ENCODE measurements around the gene C14orf119.
"Not testable (repeated sequence)": the region's sequence is repeated elsewhere in the genome, so short reads cannot be mapped to it uniquely, and the experiment has no call there.

Gene C14orf119

DNA sequence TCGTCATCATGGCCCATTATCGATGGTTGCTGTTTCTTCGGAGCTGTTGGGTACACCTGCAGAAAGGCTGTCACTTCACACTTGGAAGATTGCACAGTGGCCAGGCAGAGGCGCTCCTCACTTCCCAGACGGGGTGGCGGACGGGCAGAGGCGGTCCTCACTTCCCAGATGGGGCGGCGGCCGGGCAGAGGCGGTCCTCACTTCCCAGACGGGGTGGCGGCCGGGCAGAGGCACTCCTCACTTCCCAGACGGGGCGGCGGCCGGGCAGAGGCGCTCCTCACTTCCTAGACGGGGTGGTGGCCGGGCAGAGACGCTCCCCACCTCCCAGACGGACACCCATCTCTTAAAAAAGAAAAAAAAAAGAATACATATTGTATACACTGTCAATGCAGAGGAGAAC lies 12.9 kb downstream of the C14orf119 start:
- not testable (repeated sequence) for H3K27me3 Mint-ChIP-seq, H3K9me3 Mint-ChIP-seq, DNase-seq, H3K4me3 Mint-ChIP-seq, H3K27ac Mint-ChIP-seq, H3K4me1 Mint-ChIP-seq, ATAC-seq

DNA sequence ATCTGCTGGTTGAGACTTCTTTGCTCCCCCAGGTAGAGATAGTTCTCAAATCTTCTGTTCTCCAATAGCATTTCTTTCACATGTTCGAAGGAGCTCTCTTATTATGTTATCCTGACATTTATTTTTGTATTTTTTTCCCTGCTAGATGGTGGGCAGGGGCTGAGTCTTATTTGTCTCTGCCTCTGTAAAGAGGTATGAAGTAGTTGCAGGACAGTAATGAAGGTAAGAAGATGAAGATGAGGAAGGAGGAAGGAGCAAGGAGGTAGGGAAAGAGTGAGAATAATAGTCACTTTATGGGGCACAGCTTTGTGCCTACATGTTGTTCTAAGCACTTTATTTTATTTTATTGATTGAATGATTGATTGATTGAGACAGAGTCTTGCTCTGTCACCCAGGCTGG lies 14.5 kb downstream of the C14orf119 start:
- H3K9me3 Mint-ChIP-seq = no peaks in the 10 kb centered on the region
- no peak overlapping the region for H3K27ac Mint-ChIP-seq
- ATAC-seq (no peak), DNase-seq (no peak)
- H3K4me1 Mint-ChIP-seq = peaks cover 5% of the 10 kb centered on the region
- H3K27me3 Mint-ChIP-seq = no peaks in the 10 kb centered on the region
- no peak overlapping the region for H3K4me3 Mint-ChIP-seq

- no peak overlapping the region for H3K4me3 Mint-ChIP-seq
- no peak for ATAC-seq
- no peaks in the 10 kb centered on the region for H3K27me3 Mint-ChIP-seq
- DNase-seq = no peak
- no peaks in the 10 kb centered on the region for H3K9me3 Mint-ChIP-seq
- H3K4me1 Mint-ChIP-seq = peaks cover 11% of the 10 kb centered on the region
- H3K27ac Mint-ChIP-seq = no peak overlapping the region
Observed at GRCh38 chr14:23110579-23111365, 15.5 kb downstream of the C14orf119 start.

DNA sequence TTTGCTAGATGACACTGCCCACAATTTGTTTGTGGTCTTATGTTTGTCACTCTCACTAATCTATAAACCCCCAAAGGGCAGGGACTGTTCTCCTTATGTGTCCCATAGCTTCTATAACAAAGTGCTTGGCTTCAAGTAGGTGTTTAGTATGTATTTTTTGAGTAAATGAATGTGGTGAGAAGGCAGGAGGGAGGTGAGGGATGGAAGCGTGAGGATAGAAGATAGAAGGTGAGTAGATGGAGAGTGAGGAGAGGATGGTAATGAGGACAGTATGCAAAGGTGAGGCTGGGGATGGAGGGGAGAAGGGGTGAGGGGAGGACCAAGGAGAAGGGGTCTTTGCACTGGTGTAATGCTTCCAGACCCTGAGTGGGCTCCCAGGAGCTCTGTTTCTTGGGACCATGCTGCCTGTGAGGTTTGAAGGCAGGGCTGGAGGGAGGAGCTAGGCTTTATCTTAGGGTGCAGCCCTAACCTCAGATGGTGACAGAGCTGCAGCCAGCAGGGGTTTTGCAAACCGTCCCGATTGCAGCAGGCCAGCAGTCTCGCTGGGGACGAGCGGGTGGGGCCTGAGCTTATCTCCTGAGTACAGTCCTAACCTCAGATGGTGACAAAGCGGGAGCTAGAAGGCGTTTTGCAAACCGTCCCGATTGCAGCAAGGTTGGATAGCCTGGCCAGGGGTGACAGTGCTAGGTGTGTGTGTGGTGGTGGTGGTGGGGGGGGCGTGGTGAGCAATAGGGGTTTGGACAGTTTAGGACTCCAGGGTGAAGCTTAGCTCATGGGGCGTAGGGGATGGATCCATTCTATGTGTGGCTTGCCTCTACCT lies 17.3 kb downstream of the C14orf119 start:
- H3K4me1 Mint-ChIP-seq = peaks cover 14% of the 10 kb centered on the region
- no peaks in the 10 kb centered on the region for H3K9me3 Mint-ChIP-seq
- H3K27ac Mint-ChIP-seq = no peak overlapping the region
- ATAC-seq (no peak), DNase-seq (no peak)
- H3K27me3 Mint-ChIP-seq = no peaks in the 10 kb centered on the region
- no peak overlapping the region for H3K4me3 Mint-ChIP-seq

- H3K9me3 Mint-ChIP-seq = no peaks in the 10 kb centered on the region
- DNase-seq (no peak), ATAC-seq (no peak)
- H3K4me3 Mint-ChIP-seq = no peak overlapping the region
- no peak overlapping the region for H3K27ac Mint-ChIP-seq
- peaks cover 24% of the 10 kb centered on the region for H3K4me1 Mint-ChIP-seq
- no peaks in the 10 kb centered on the region for H3K27me3 Mint-ChIP-seq
Observed at GRCh38 chr14:23113431-23114119, 18.3 kb downstream of the C14orf119 start.

- ATAC-seq = no peak
- H3K9me3 Mint-ChIP-seq = no peaks in the 10 kb centered on the region
- no peak overlapping the region for H3K4me3 Mint-ChIP-seq
- no peak for DNase-seq
- peaks cover 29% of the 10 kb centered on the region for H3K4me1 Mint-ChIP-seq
- no peaks in the 10 kb centered on the region for H3K27me3 Mint-ChIP-seq
- H3K27ac Mint-ChIP-seq = peak overlapping the region in 1 of 2 donors; percentile 70
Observed at GRCh38 chr14:23114120-23114458, 18.8 kb downstream of the C14orf119 start.

- peak overlapping the region in 1 of 2 donors; percentile 77 for H3K27ac Mint-ChIP-seq
- no peak for ATAC-seq
- H3K9me3 Mint-ChIP-seq = no peaks in the 10 kb centered on the region
- H3K4me1 Mint-ChIP-seq = peaks cover 35% of the 10 kb centered on the region
- H3K27me3 Mint-ChIP-seq = no peaks in the 10 kb centered on the region
- no peak overlapping the region for H3K4me3 Mint-ChIP-seq
- no peak for DNase-seq
Observed at GRCh38 chr14:23114669-23115038, 19.3 kb downstream of the C14orf119 start.

DNA sequence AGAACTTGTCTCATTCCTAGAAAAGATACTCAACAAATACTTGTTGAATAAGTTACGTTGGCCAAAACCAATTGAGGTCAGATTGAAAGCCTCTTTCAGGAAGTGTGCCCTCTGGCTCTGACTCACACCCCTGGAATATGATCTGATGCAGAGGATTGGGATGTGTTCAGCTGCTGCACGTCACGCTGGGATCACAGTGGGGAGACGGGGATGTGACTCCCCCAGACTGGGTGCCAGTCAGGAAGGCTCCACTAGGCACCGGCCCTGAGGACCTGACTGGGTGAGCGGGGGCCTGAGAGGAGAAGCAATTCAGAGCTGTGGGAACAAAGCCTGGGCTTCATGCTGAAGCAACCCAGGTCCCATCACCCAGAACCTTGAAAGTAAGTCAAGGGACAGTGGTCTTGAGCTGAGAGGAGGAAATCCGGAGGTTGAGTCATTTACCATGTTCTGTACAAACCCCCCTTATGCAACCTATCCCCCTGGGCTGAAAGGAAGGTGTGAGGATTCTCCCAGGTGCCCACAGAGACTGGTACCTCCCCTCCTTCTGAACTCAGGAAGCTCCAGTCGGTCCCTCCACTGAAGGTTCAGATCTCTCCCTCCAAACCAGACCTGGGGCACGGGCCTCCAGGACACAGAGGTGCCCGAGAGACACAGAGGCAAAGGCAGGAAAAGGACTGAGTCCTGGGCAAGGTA lies 19.9 kb downstream of the C14orf119 start:
- ATAC-seq = no peak

GRCh38 chr14:23115918-23116317 lies 20.6 kb downstream of the C14orf119 start:
- no peak overlapping the region for H3K27ac Mint-ChIP-seq
- DNase-seq (no peak), ATAC-seq (no peak)
- H3K9me3 Mint-ChIP-seq = no peaks in the 10 kb centered on the region
- no peaks in the 10 kb centered on the region for H3K27me3 Mint-ChIP-seq
- H3K4me3 Mint-ChIP-seq = no peak overlapping the region
- peaks cover 47% of the 10 kb centered on the region for H3K4me1 Mint-ChIP-seq

More for the DNA sequence above, 19.9 kb downstream of the C14orf119 start:
- peak overlapping the region in 1 of 2 donors; percentile 77 for H3K27ac Mint-ChIP-seq
- H3K4me3 Mint-ChIP-seq = no peak overlapping the region
- peaks cover 40% of the 10 kb centered on the region for H3K4me1 Mint-ChIP-seq
- no peak for DNase-seq
- H3K9me3 Mint-ChIP-seq = no peaks in the 10 kb centered on the region
- H3K27me3 Mint-ChIP-seq = no peaks in the 10 kb centered on the region

GRCh38 chr14:23117371-23118020 lies 22.2 kb downstream of the C14orf119 start:
- Mint-ChIP-seq H3K4me3 (no peak overlapping the region), H3K4me1 (peaks cover 56% of the 10 kb centered on the region)
- no peak for DNase-seq

DNA sequence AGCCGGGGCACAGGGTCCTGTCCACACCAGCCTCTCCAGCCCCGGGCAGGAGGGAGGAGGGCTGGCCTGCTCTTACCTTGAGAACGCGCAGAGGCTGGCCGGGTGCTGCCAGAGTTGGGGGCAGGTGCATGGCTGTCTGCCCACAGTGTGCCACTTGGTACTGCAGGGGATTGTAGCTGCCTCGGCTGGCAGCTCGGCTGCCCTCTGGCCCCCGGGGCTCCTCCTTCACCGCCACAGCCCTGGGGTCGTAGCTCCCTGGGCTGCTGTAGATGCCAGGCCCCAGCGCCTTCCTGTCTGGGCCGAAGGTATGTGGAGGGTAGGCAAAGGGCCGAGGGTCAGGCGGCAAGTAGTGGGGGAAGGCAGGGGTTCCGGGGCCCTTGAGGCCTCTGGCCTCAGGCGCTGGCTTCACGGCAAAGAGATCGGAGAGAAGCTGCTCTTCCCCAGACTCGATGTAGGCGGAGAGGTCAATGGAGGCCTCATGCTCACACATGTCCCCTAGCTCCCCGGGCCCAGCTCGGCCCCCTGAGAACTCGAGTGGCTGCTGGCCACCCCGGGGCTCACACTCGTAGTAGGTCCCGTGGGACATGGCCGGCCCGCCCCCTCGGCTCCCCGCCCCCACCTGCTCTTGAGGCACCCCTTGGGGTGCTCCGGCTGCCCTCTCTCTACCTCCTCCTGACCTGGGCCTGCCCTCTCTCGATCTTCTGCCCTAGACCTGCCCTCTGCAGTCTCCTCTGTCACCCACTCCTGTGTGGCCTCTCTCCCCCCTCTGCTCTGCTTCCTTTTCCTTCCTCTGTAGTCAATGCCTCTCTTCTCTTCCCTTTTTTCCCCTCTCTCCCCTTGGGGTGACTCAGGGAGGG lies 23.4 kb downstream of the C14orf119 start, which contains the start of gene CEBPE:
Gene CEBPE, minus strand, starts transcription at position 750 of the 857 bp plus-strand sequence. Its CDS starts 164 bp downstream, at position 586.
- no peak for DNase-seq
- H3K27ac Mint-ChIP-seq = peak within 1 kb of the TSS; percentile 71 to 91
- H3K9me3 Mint-ChIP-seq = no peaks in the 10 kb centered on the region
- peaks cover 56% of the 10 kb centered on the region for H3K4me1 Mint-ChIP-seq
- ATAC-seq = peak; percentile 28
- no peaks in the 10 kb centered on the region for H3K27me3 Mint-ChIP-seq
- peak within 1 kb of the TSS; percentile 71 to 73 for H3K4me3 Mint-ChIP-seq

More at GRCh38 chr14:23117371-23118020, 22.2 kb downstream of the C14orf119 start:
- Mint-ChIP-seq H3K27ac (no peak overlapping the region), H3K27me3 (no peaks in the 10 kb centered on the region), H3K9me3 (no peaks in the 10 kb centered on the region)
- ATAC-seq = no peak

GRCh38 chr14:23119363-23120327 lies 24.3 kb downstream of the C14orf119 start:
- peak overlapping the region; percentile 71 to 91 for H3K27ac Mint-ChIP-seq
- H3K4me3 Mint-ChIP-seq = peak overlapping the region; percentile 71 to 73
- H3K4me1 Mint-ChIP-seq = peaks cover 52% of the 10 kb centered on the region
- DNase-seq (peak; percentile 38 to 45), ATAC-seq (peak; percentile 35)
- H3K9me3 Mint-ChIP-seq = no peaks in the 10 kb centered on the region
- no peaks in the 10 kb centered on the region for H3K27me3 Mint-ChIP-seq

Measured in stimulated activated naive CD8-positive, alpha-beta T cell treated with anti-CD3 and anti-CD28 coated beads, Interleukin-15, amount 100 ng/mL, for 72 hours (primary cell).